ENCODE results near the gene ELAVL3. TPM values are rescaled to one million over a fixed set of nuclear protein-coding genes. Genes with fewer than 3 reads are reported as not detected.

ELAVL3 gene
- not detected for total RNA-seq (2021; fragmentation: NEBNext Ultra II Directional; extraction: Animal tissue kit (Norgen Biotek cat#: 25700))
- long read RNA-seq: 0 reads

- no peak for DNase-seq
- Mint-ChIP-seq H3K36me3 (ENCODE audit: low read depth) (no peaks in the 10 kb centered on the region), H3K27ac (no peak within 1 kb of the TSS), H3K9me3 (no peaks in the 10 kb centered on the region), H3K4me1 (ENCODE audit: low read depth) (no peaks in the 10 kb centered on the region), H3K27me3 (ENCODE audit: insufficient read depth) (peaks cover 12% of the 10 kb centered on the region), H3K4me3 (no peak within 1 kb of the TSS)
- no peak for TF ChIP-seq CTCF (IDR thresholded peaks at IDR 0.05)
Observed at GRCh38 chr19:11480715-11481533, at the start of gene ELAVL3. Gene ELAVL3 (minus strand): TSS chr19:11481046. CDS start chr19:11480608, 438 bp downstream.

GRCh38 chr19:11530432-11530831 lies 49.6 kb upstream of the ELAVL3 start:
- H3K27ac Mint-ChIP-seq: no peak overlapping the region
- H3K4me3 Mint-ChIP-seq: no peak overlapping the region
- no peaks in the 10 kb centered on the region; the same call in 1 of the 2 replicates for H3K36me3 Mint-ChIP-seq (ENCODE audit: low read depth)
- peaks cover 47% of the 10 kb centered on the region for H3K4me1 Mint-ChIP-seq (ENCODE audit: low read depth)
- TF ChIP-seq CTCF (IDR thresholded peaks at IDR 0.05): no peak; the same call in 1 of the 2 replicates
- H3K27me3 Mint-ChIP-seq (ENCODE audit: insufficient read depth): no peaks in the 10 kb centered on the region
- no peaks in the 10 kb centered on the region for H3K9me3 Mint-ChIP-seq
- peak; percentile 37 for DNase-seq

- H3K36me3 Mint-ChIP-seq (ENCODE audit: low read depth): no peaks in the 10 kb centered on the region; the same call in 1 of the 2 replicates
- no peaks in the 10 kb centered on the region for H3K27me3 Mint-ChIP-seq (ENCODE audit: insufficient read depth)
- TF ChIP-seq CTCF (IDR thresholded peaks at IDR 0.05): no peak
Observed at GRCh38 chr19:11528551-11529341, 47.9 kb upstream of the ELAVL3 start, which contains the start of gene ECSIT. Gene ECSIT (minus strand): TSS chr19:11529134. CDS start chr19:11519170, 9,964 bp downstream.

GRCh38 chr19:11519138-11519537 lies 38.3 kb upstream of the ELAVL3 start:
- TF ChIP-seq CTCF (IDR thresholded peaks at IDR 0.05): no peak
- H3K27ac Mint-ChIP-seq: no peak overlapping the region
- no peak for DNase-seq
- peaks cover 9% of the 10 kb centered on the region; the same call in 1 of the 2 replicates for H3K36me3 Mint-ChIP-seq (ENCODE audit: low read depth)
- no peaks in the 10 kb centered on the region for H3K9me3 Mint-ChIP-seq
- no peak overlapping the region for H3K4me3 Mint-ChIP-seq
- no peaks in the 10 kb centered on the region for H3K4me1 Mint-ChIP-seq (ENCODE audit: low read depth)
- peaks cover 5% of the 10 kb centered on the region for H3K27me3 Mint-ChIP-seq (ENCODE audit: insufficient read depth)

More at GRCh38 chr19:11528551-11529341, 47.9 kb upstream of the ELAVL3 start, which contains the start of gene ECSIT:
- Mint-ChIP-seq H3K9me3 (no peaks in the 10 kb centered on the region), H3K4me1 (ENCODE audit: low read depth) (peaks cover 30% of the 10 kb centered on the region), H3K4me3 (peak within 1 kb of the TSS; percentile 99), H3K27ac (peak within 1 kb of the TSS; percentile 88)
- peak; percentile 99 for DNase-seq

- Mint-ChIP-seq H3K4me1 (ENCODE audit: low read depth) (no peaks in the 10 kb centered on the region), H3K27ac (no peak overlapping the region)
Observed at GRCh38 chr19:11513946-11514345, 33.1 kb upstream of the ELAVL3 start.

More at GRCh38 chr19:11513946-11514345, 33.1 kb upstream of the ELAVL3 start:
- TF ChIP-seq CTCF (IDR thresholded peaks at IDR 0.05): no peak
- DNase-seq: no peak
- Mint-ChIP-seq H3K9me3 (no peaks in the 10 kb centered on the region), H3K27me3 (ENCODE audit: insufficient read depth) (peaks cover 5% of the 10 kb centered on the region), H3K36me3 (ENCODE audit: low read depth) (no peaks in the 10 kb centered on the region), H3K4me3 (no peak overlapping the region)

All from HFFc6 (cell line).